OCI-LY7 (cell line): ENCODE results near the gene ELMO1. TPM values are rescaled to one million over a fixed set of nuclear protein-coding genes. Genes with fewer than 3 reads are reported as not detected.

ENCODE experiments used
- BruUV-seq: library from RNA; stranded (reverse); fragments of 400-500 nt; replicated peaks from 2 replicates; lab custom pipeline; 2021; lab: Mats Ljungman, UMichigan
- CTCF ChIA-PET: fragments of 300-600 bp; sonication (Branson Sonifier 250); formaldehyde crosslinking; loops from one replicate; lab custom pipeline; 2022; ENCODE audit warnings: antibody characterized with exemption; ENCODE audit not compliant: unreplicated experiment; lab: Charles Lee
- POLR2A ChIA-PET: fragments of 300-600 bp; sonication (Branson Sonifier 250); formaldehyde crosslinking; loops from one replicate; lab custom pipeline; 2022; ENCODE audit warnings: antibody characterized with exemption; lab: Charles Lee
- DNase-seq: peaks from one replicate; pipeline ENCODE4 v3.0.0-alpha.2; 2015; ENCODE audit warnings: low spot score
- H2AFZ ChIP-seq: fragments of 200-600 bp; sonication (generic), shearing (Covaris generic); 2 replicates; pipeline ENCODE4 v1.6.1; 2014; ENCODE audit warnings: mild to moderate bottlenecking, antibody characterized with exemption, low read length, moderate library complexity
- H3K27ac ChIP-seq: fragments of 200-600 bp; sonication (generic); 2 replicates; pipeline ENCODE4 v1.5.1; 2014; ENCODE audit warnings: mixed run types, low read depth, mild to moderate bottlenecking, moderate library complexity, low read length, inconsistent platforms; ENCODE audit not compliant: poor library complexity, severe bottlenecking
- H3K36me3 ChIP-seq: fragments of 200-600 bp; sonication (generic); 2 replicates; pipeline ENCODE4 v1.6.1; 2014; ENCODE audit warnings: mild to moderate bottlenecking, antibody characterized with exemption, low read length, moderate library complexity, mixed read lengths; ENCODE audit not compliant: insufficient read depth
- H3K4me1 ChIP-seq: fragments of 200-600 bp; sonication (generic); 2 replicates; pipeline ENCODE4 v1.5.1; 2014; ENCODE audit warnings: mild to moderate bottlenecking, low read length; ENCODE audit not compliant: insufficient read depth, poor library complexity, severe bottlenecking
- H3K4me2 ChIP-seq: fragments of 200-600 bp; sonication (generic); 2 replicates; pipeline ENCODE4 v1.6.1; 2014; ENCODE audit warnings: mild to moderate bottlenecking, low read length
- H3K4me3 ChIP-seq: fragments of 200-600 bp; sonication (generic); 2 replicates; pipeline ENCODE4 v1.5.1; 2014; ENCODE audit warnings: mild to moderate bottlenecking, low read depth, low read length; ENCODE audit not compliant: poor library complexity, severe bottlenecking
- H3K79me2 ChIP-seq: fragments of 200-600 bp; sonication (generic); 2 replicates; pipeline ENCODE4 v1.6.1; 2016; ENCODE audit warnings: low read depth, mild to moderate bottlenecking, low read length, moderate library complexity, mixed read lengths; ENCODE audit not compliant: insufficient read depth
- H3K9me2 ChIP-seq: fragments of 200-600 bp; sonication (generic); 2 replicates; pipeline ENCODE4 v1.6.1; 2016; ENCODE audit warnings: mild to moderate bottlenecking, low read length, mixed read lengths; ENCODE audit not compliant: insufficient read depth
- H3K9me3 ChIP-seq: fragments of 200-600 bp; sonication (generic); 2 replicates; pipeline ENCODE4 v1.6.1; 2014; ENCODE audit warnings: mild to moderate bottlenecking, mixed run types, low read length, mixed read lengths
- H4K20me1 ChIP-seq: fragments of 200-600 bp; sonication (generic); 2 replicates; pipeline ENCODE4 v1.6.1; 2014; ENCODE audit warnings: mild to moderate bottlenecking, antibody characterized with exemption, low read length, moderate library complexity, mixed read lengths; ENCODE audit not compliant: insufficient read depth
- EZH2phosphoT487 ChIP-seq: fragments of 200-600 bp; sonication (generic); IDR thresholded peaks from 2 replicates; pipeline ENCODE4 v1.6.1; 2018; ENCODE audit warnings: low read depth, borderline replicate concordance, mild to moderate bottlenecking, mixed run types, antibody characterized with exemption, low read length, moderate library complexity, mixed read lengths
- intact Hi-C: fragments of 100-400 bp; cut with micrococcal nuclease; formaldehyde crosslinking; loops from one replicate; pipeline ENCODE4 v1.10.0; 2022; ENCODE audit not compliant: unreplicated experiment
- total RNA-seq, 2 experiments: library from RNA; depleted of rRNA in 1 of 2; stranded (reverse); fragments of >200 nt in 1 of 2; shearing (Covaris generic) in 1 of 2; gene quantifications; 2 replicates each; pipeline ENCODE4 v1.2.3, GENCODE V29; 2014 to 2022
- TF ChIP-seq, protein P1 (sequence below): fragments of 200-600 bp; sonication (generic); conservative IDR thresholded peaks from 2 replicates; pipeline ENCODE4 v1.5.1; 2014; ENCODE audit warnings: mild to moderate bottlenecking, antibody characterized with exemption, low read length, moderate library complexity, mixed read lengths

Gene ELMO1
- total RNA-seq, 2 experiments from 2014 or later: 101 to 103 TPM

DNA sequence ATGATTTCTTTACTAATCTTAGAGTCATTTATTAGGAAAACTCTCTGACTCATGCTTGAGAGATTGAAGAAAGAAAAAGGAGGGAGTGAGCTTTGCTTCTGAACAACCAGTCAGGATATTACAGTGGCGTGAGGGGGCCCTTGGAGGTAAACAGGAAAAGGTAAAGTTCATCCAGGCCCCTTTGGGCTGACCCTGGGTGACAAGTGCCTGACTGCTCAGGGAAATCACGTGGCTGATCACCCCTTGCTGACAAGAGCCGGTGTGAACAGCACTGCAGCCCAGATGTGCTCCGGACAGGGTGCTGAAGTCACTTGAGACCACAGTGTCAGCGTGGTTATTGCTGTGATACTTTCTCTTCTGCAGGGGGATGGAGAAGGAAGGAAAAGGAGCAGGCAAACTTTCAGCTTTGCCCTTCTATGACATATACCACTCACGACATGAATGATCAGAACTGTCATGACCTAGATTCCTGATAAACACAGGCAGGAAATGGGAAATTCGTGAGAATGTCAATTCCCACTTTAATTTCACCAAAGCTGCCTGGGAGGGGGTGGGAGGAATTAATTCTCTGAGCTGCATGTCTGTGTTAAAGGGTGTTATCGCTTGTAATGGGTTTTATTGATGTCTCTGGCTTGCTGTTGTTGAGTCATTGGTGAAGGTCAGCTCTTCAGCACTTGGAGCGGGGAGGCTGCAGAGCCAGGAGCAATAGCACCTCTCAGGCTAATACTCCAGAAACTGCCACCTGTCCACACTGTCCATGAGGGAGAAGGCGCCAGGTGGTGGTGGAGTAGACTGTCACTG lies 584.6 kb downstream of the ELMO1 start:
- intact Hi-C loops: no loop called here
- Histone ChIP-seq H3K4me2 (no peak overlapping the region), H3K9me2 (no peaks in the 10 kb centered on the region), H3K4me3 (no peak overlapping the region), H2AFZ (no peak overlapping the region), H3K27ac (no peak overlapping the region), H3K79me2 (no peaks in the 10 kb centered on the region), H3K9me3 (no peaks in the 10 kb centered on the region), H3K36me3 (peaks cover 86% of the 10 kb centered on the region), H3K4me1 (no peaks in the 10 kb centered on the region), H4K20me1 (no peaks in the 10 kb centered on the region)
- BruUV-seq: no TSS peak
- ChIA-PET POLR2A (no interaction called here), CTCF (no interaction called here)
- TF ChIP-seq, protein P1, sequence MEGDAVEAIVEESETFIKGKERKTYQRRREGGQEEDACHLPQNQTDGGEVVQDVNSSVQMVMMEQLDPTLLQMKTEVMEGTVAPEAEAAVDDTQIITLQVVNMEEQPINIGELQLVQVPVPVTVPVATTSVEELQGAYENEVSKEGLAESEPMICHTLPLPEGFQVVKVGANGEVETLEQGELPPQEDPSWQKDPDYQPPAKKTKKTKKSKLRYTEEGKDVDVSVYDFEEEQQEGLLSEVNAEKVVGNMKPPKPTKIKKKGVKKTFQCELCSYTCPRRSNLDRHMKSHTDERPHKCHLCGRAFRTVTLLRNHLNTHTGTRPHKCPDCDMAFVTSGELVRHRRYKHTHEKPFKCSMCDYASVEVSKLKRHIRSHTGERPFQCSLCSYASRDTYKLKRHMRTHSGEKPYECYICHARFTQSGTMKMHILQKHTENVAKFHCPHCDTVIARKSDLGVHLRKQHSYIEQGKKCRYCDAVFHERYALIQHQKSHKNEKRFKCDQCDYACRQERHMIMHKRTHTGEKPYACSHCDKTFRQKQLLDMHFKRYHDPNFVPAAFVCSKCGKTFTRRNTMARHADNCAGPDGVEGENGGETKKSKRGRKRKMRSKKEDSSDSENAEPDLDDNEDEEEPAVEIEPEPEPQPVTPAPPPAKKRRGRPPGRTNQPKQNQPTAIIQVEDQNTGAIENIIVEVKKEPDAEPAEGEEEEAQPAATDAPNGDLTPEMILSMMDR: no peak
- TF ChIP-seq EZH2phosphoT487: no peak
- DNase-seq: no peak

DNA sequence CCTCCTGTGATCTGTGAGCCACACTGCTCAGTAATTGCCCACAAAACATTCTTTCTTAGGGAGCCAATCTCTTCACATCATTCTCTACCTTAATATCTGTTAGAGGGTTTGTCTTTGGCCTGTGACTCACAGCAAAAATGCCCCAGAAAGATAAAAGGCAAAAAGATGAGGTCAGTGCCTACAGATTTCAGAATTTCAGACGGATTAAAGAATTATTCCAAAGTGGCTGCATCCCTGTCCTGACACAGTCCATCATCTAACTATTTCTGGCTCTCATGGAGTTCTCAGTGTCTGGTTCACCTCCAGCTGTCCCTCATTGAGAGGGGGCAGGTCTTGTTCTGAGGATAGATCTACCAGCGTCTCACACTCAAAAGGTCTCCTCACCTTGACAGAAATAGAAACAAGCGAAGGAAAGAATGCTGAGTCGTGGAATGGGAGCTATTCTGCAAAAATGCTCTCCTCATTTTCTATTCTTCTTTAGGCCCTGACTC lies 585.8 kb downstream of the ELMO1 start:
- H4K20me1 ChIP-seq: no peaks in the 10 kb centered on the region
- no peaks in the 10 kb centered on the region for H3K9me2 ChIP-seq
- H3K4me3 ChIP-seq: no peak overlapping the region
- H3K27ac ChIP-seq: no peak overlapping the region
- CTCF ChIA-PET: no interaction called here
- H3K9me3 ChIP-seq: no peaks in the 10 kb centered on the region
- no peak for DNase-seq
- no peak overlapping the region for H3K4me2 ChIP-seq
- POLR2A ChIA-PET: no interaction called here
- H3K4me1 ChIP-seq: no peaks in the 10 kb centered on the region
- H2AFZ ChIP-seq: no peak overlapping the region
- no TSS peak for BruUV-seq
- H3K79me2 ChIP-seq: no peaks in the 10 kb centered on the region
- intact Hi-C loops: no loop called here
- TF ChIP-seq, protein P1: no peak
- TF ChIP-seq EZH2phosphoT487: no peak
- peaks cover 87% of the 10 kb centered on the region for H3K36me3 ChIP-seq

DNA sequence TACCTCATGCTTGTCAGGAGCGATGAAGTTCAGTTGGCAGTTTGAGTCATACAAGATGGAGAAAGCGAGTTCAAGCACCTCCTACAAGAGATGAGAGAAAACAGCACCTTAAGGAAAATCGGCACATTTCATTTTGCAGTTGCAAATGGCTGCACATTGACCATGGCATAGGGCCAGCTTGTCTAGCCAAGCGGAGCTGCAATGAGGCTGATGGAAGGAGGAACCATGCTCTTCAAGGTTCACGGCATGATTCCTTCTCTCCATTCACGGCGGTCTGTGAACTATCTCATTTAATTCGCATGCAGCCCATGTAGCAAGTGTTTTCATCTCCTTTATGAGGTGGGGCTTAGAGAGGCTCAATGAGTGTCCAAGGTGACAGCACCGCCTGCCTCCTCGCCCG lies 587.0 kb downstream of the ELMO1 start:
- no peak for TF ChIP-seq EZH2phosphoT487
- TF ChIP-seq, protein P1: no peak
- Histone ChIP-seq H4K20me1 (no peaks in the 10 kb centered on the region), H3K9me2 (no peaks in the 10 kb centered on the region), H2AFZ (no peak overlapping the region), H3K27ac (no peak overlapping the region), H3K79me2 (no peaks in the 10 kb centered on the region), H3K36me3 (peaks cover 89% of the 10 kb centered on the region), H3K4me3 (no peak overlapping the region), H3K4me1 (no peaks in the 10 kb centered on the region), H3K4me2 (no peak overlapping the region), H3K9me3 (no peaks in the 10 kb centered on the region)
- no peak for DNase-seq
- ChIA-PET POLR2A (no interaction called here), CTCF (no interaction called here)
- intact Hi-C loops: no loop called here
- no TSS peak for BruUV-seq
